ENCODE measurements around the gene PDZRN3. TPM values are rescaled to one million over a fixed set of nuclear protein-coding genes. Genes with fewer than 3 reads are reported as not detected.

Gene PDZRN3
- total and polyA plus RNA-seq, 2 donors (not counting 3 experiments of a cell fraction or from before 2014, with no cell fraction given), result not detected

DNA sequence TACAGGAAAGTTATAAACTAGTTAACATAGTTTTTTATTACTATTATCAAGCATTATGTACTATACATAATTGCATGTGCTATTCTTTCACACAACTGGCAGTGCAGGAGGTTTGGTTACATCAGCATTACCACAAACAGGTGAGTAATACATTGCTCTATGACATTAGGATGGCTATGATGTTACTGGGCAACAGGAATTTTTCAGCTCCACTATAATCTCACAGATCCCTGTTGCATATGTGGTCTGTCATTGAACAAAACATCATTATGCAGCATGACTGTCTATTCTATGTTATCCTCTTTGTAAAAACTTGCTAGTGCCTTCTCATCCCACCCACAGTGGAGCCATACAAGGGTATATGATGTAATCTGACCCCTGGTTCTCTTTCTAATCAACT is 36.5 kb upstream of the PDZRN3 start:
- BruUV-seq (replicated peaks), result no TSS peak
- TF ChIP-seq POLR2AphosphoS5 (IDR thresholded peaks at IDR 0.05; ENCODE audit: insufficient read depth, low read depth, low read length), result no peak
- no peak for TF ChIP-seq MYC (IDR thresholded peaks at IDR 0.05; ENCODE audit: low read depth, low read length)
- TF ChIP-seq GATA2 (IDR thresholded peaks at IDR 0.05; ENCODE audit: insufficient read depth, insufficient read length, low read depth, low read length), result no peak
- H3K79me2 ChIP-seq (ENCODE audit: control insufficient read depth, insufficient read depth, low read length), result no peaks in the 10 kb centered on the region
- no peak overlapping the region for H3K4me3 ChIP-seq (replicated peaks in 1 of 3; ENCODE audit: insufficient read depth in 1 of 3, low read depth in 1 of 3, low read length in 3 of 3)
- no peaks in the 10 kb centered on the region for H3K9me1 ChIP-seq (replicated peaks; ENCODE audit: control insufficient read depth, extremely low read depth, insufficient read depth, low read length)
- no peaks in the 10 kb centered on the region for H3K36me3 ChIP-seq (ENCODE audit: control insufficient read depth in 2 of 2, extremely low read depth in 1 of 2, insufficient read depth in 2 of 2, low read length in 2 of 2)
- no peaks in the 10 kb centered on the region for H3K27me3 ChIP-seq (ENCODE audit: control insufficient read depth in 2 of 2, insufficient read depth in 2 of 2, low read length in 2 of 2)
- CTCF ChIA-PET, result no interaction called here
- no peaks in the 10 kb centered on the region for H4K20me1 ChIP-seq (replicated peaks; ENCODE audit: control insufficient read depth, extremely low read depth, insufficient read depth, low read length)
- intact Hi-C loops (cut with micrococcal nuclease), result no loop called here
- no peak overlapping the region for H3K4me2 ChIP-seq (ENCODE audit: insufficient read depth, low read length)
- POLR2A ChIA-PET, result no interaction called here
- H3K27ac ChIP-seq (ENCODE audit: insufficient read depth, low read depth, low read length), result no peak overlapping the region
- no peaks in the 10 kb centered on the region for H3K4me1 ChIP-seq (ENCODE audit: control insufficient read depth, extremely low read depth, insufficient read depth, low read length)
- H2AFZ ChIP-seq (ENCODE audit: low read depth, low read length), result no peak overlapping the region
- DNase-seq (ENCODE audit: low read depth, low spot score), result no peak
- dilution Hi-C loops (cut with MboI; ENCODE audit: extremely low pct_ligation_motif_present, low sequenced_read_pairs), result no loop called here
- no peaks in the 10 kb centered on the region for H3K9me3 ChIP-seq (replicated peaks; ENCODE audit: control insufficient read depth, insufficient read depth, low read length)
- H3K9ac ChIP-seq (replicated peaks; ENCODE audit: extremely low read depth, insufficient read depth, low read length), result no peak overlapping the region
- FAIRE-seq, result no peak

DNA sequence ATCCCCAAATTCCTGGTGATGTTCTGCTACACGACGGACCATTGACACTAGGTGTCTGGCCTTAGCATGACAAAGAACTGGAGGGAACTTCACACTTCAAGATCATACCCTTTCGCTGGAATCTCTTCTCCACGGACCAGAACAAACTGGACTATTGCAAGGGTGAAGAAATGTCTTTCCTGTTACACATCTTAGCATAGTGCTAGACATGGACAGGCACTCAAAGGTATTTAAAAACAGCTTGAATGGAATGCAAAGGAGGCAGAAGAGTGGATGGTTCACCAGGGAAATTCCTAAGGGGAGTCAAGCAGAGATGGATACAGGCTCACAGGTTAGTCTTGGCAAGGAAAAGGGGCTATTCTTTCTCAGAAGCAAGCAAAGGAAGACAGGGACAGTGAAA is 33.5 kb upstream of the PDZRN3 start:
- ChIA-PET POLR2A (no interaction called here), CTCF (no interaction called here)
- Histone ChIP-seq H3K4me2 (ENCODE audit: insufficient read depth, low read length) (no peak overlapping the region), H3K9me3 (replicated peaks; ENCODE audit: control insufficient read depth, insufficient read depth, low read length) (no peaks in the 10 kb centered on the region), H3K4me1 (ENCODE audit: control insufficient read depth, extremely low read depth, insufficient read depth, low read length) (no peaks in the 10 kb centered on the region), H2AFZ (ENCODE audit: low read depth, low read length) (no peak overlapping the region), H3K9ac (replicated peaks; ENCODE audit: extremely low read depth, insufficient read depth, low read length) (no peak overlapping the region), H3K79me2 (ENCODE audit: control insufficient read depth, insufficient read depth, low read length) (no peaks in the 10 kb centered on the region), H3K9me1 (replicated peaks; ENCODE audit: control insufficient read depth, extremely low read depth, insufficient read depth, low read length) (no peaks in the 10 kb centered on the region), H3K27ac (ENCODE audit: insufficient read depth, low read depth, low read length) (no peak overlapping the region), H4K20me1 (replicated peaks; ENCODE audit: control insufficient read depth, extremely low read depth, insufficient read depth, low read length) (no peaks in the 10 kb centered on the region), H3K4me3 (replicated peaks in 1 of 3; ENCODE audit: insufficient read depth in 1 of 3, low read depth in 1 of 3, low read length in 3 of 3) (no peak overlapping the region), H3K27me3 (ENCODE audit: control insufficient read depth in 2 of 2, insufficient read depth in 2 of 2, low read length in 2 of 2) (no peaks in the 10 kb centered on the region), H3K36me3 (ENCODE audit: control insufficient read depth in 2 of 2, extremely low read depth in 1 of 2, insufficient read depth in 2 of 2, low read length in 2 of 2) (no peaks in the 10 kb centered on the region)
- no peak for TF ChIP-seq POLR2A (IDR thresholded peaks at IDR 0.05; ENCODE audit: low read depth, low read length)
- no peak for TF ChIP-seq MYC (IDR thresholded peaks at IDR 0.05; ENCODE audit: low read depth, low read length)
- no peak for TF ChIP-seq JUN (IDR thresholded peaks at IDR 0.05; ENCODE audit: borderline replicate concordance, insufficient read depth, insufficient read length, low read depth)
- FAIRE-seq (no peak), DNase-seq (ENCODE audit: low read depth, low spot score) (no peak)
- no TSS peak for BruUV-seq (replicated peaks)
- intact Hi-C loops (cut with micrococcal nuclease) (no loop called here), dilution Hi-C loops (cut with MboI; ENCODE audit: extremely low pct_ligation_motif_present, low sequenced_read_pairs) (no loop called here)
